Mucosa of rectum (tissue), 2 donors: ENCODE data around the gene CCNG2.
A peak's percentile ranks its signal among the peaks of the same experiment; 100 is the strongest.

Experiments
- H3K27ac ChIP-seq, 2 donors: one replicate each; pipeline ENCODE4 v1.7.0; 2013; ENCODE audit warnings: inconsistent platforms in 2 of 2, low read depth in 2 of 2, low read length in 2 of 2
- H3K27me3 ChIP-seq, 2 donors: one replicate each; pipeline ENCODE4 v1.7.0; 2013; ENCODE audit warnings: low read length in 2 of 2; ENCODE audit not compliant: control insufficient read depth in 2 of 2, insufficient read depth in 2 of 2
- H3K36me3 ChIP-seq, 2 donors: one replicate each; pipeline ENCODE4 v1.7.0; 2013; ENCODE audit warnings: low read length in 2 of 2; ENCODE audit not compliant: control insufficient read depth in 2 of 2, insufficient read depth in 2 of 2
- H3K4me1 ChIP-seq, 2 donors: one replicate each; pipeline ENCODE4 v1.7.0; 2013; ENCODE audit warnings: low read length in 2 of 2, mild to moderate bottlenecking in 1 of 2; ENCODE audit not compliant: control insufficient read depth in 2 of 2, insufficient read depth in 2 of 2
- H3K4me3 ChIP-seq, 2 donors: one replicate each; pipeline ENCODE4 v1.7.0; 2013; ENCODE audit warnings: low read length in 2 of 2
- H3K9ac ChIP-seq, 2 donors: one replicate each; pipeline ENCODE4 v1.7.0; 2013; ENCODE audit warnings: low read length in 2 of 2, low read depth in 1 of 2, mild to moderate bottlenecking in 1 of 2
- H3K9me3 ChIP-seq, 2 donors: one replicate each; pipeline ENCODE4 v1.7.0; 2013; ENCODE audit warnings: low read length in 2 of 2; ENCODE audit not compliant: control insufficient read depth in 2 of 2
- donor health status: healthy.
- donor health status: Normal muscosa, but diverticular disease.

Gene CCNG2

DNA sequence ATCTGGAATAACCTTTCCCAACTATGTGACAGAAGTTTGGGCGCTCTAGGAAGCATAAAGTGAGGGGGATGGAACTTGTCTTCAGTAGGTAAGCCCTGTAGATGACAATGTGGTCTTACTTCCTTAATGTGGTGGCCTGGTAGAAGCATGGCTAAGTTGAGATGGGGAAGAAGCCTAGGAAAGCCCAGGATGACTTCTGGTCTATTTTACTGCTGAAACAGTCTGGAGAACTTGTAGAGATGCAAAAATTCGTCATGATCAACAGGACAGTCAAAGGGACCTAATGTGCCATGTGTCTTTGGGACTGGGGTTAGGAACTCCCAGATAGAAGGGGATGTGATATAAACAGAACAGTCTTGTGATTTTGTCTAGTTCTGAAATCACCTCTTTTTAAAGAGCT is 40.8 kb downstream of the CCNG2 start:
- no peaks in the 10 kb centered on the region for H3K27me3 ChIP-seq
- no peak overlapping the region for H3K27ac ChIP-seq
- no peaks in the 10 kb centered on the region for H3K36me3 ChIP-seq
- no peak overlapping the region for H3K4me3 ChIP-seq
- H3K9me3 ChIP-seq: no peaks in the 10 kb centered on the region
- peaks cover under 1 to 2% of the 10 kb centered on the region in 2 donors for H3K4me1 ChIP-seq
- no peak overlapping the region for H3K9ac ChIP-seq

- Histone ChIP-seq H3K4me3 (no peak overlapping the region), H3K9ac (no peak overlapping the region), H3K27ac (no peak overlapping the region), H3K27me3 (no peaks in the 10 kb centered on the region), H3K36me3 (no peaks in the 10 kb centered on the region), H3K4me1 (peaks cover 3% of the 10 kb centered on the region in 2 donors), H3K9me3 (no peaks in the 10 kb centered on the region)
Measured at GRCh38 chr4:77199276-77199675, 42.3 kb downstream of the CCNG2 start.

- Histone ChIP-seq H3K9me3 (no peaks in the 10 kb centered on the region), H3K36me3 (no peaks in the 10 kb centered on the region), H3K4me1 (peaks cover 3% of the 10 kb centered on the region in 2 donors), H3K4me3 (no peak overlapping the region), H3K27me3 (no peaks in the 10 kb centered on the region), H3K9ac (no peak overlapping the region), H3K27ac (no peak overlapping the region)
Measured at GRCh38 chr4:77199701-77200100, 42.7 kb downstream of the CCNG2 start.

GRCh38 chr4:77201343-77201742 is 44.3 kb downstream of the CCNG2 start:
- no peaks in the 10 kb centered on the region for H3K9me3 ChIP-seq
- no peaks in the 10 kb centered on the region for H3K27me3 ChIP-seq
- H3K4me3 ChIP-seq: no peak overlapping the region
- H3K36me3 ChIP-seq: no peaks in the 10 kb centered on the region
- no peak overlapping the region for H3K27ac ChIP-seq
- H3K4me1 ChIP-seq: peaks cover 3% of the 10 kb centered on the region in 2 donors
- H3K9ac ChIP-seq: no peak overlapping the region

DNA sequence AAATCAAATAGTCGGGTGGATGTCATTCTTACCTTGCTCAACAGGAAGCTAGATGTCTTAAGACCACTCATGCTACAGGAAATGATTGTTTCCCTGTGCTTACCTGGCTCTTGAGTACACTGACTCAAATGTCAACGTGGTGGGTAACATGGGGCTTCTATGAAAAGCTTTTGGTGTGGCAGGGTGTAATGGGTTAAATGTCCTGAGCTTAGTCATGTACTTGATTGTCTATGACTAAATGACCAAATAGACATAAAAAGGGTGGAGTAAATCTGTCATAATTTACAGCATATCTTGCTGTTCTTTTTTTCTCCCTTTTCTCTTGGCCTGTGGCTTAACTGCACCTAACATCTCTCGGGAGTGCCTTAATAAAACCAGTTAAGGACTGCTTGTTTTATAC is 44.9 kb downstream of the CCNG2 start:
- no peaks in the 10 kb centered on the region for H3K9me3 ChIP-seq
- no peaks in the 10 kb centered on the region for H3K36me3 ChIP-seq
- no peak overlapping the region for H3K4me3 ChIP-seq
- H3K9ac ChIP-seq: no peak overlapping the region
- H3K4me1 ChIP-seq: peaks cover 3% of the 10 kb centered on the region in 2 donors
- no peak overlapping the region for H3K27ac ChIP-seq
- no peaks in the 10 kb centered on the region for H3K27me3 ChIP-seq

GRCh38 chr4:77202491-77202890 is 45.5 kb downstream of the CCNG2 start:
- H3K27ac ChIP-seq: peak overlapping the region in 1 of 2 donors; percentile 15
- H3K9me3 ChIP-seq: no peaks in the 10 kb centered on the region
- H3K9ac ChIP-seq: no peak overlapping the region
- H3K36me3 ChIP-seq: no peaks in the 10 kb centered on the region
- H3K27me3 ChIP-seq: no peaks in the 10 kb centered on the region
- peaks cover 3% of the 10 kb centered on the region in 2 donors for H3K4me1 ChIP-seq
- no peak overlapping the region for H3K4me3 ChIP-seq

GRCh38 chr4:77203380-77204197 is 46.6 kb downstream of the CCNG2 start:
- Histone ChIP-seq H3K4me3 (no peak overlapping the region), H3K9ac (no peak overlapping the region), H3K36me3 (no peaks in the 10 kb centered on the region), H3K9me3 (no peaks in the 10 kb centered on the region), H3K4me1 (peaks cover 3% of the 10 kb centered on the region in 2 donors), H3K27me3 (peaks cover 0 to 4% of the 10 kb centered on the region in 2 donors), H3K27ac (no peak overlapping the region)

- Histone ChIP-seq H3K27ac (no peak overlapping the region), H3K9me3 (no peaks in the 10 kb centered on the region), H3K36me3 (no peaks in the 10 kb centered on the region), H3K9ac (no peak overlapping the region), H3K4me3 (no peak overlapping the region), H3K4me1 (peaks cover 3% of the 10 kb centered on the region in 2 donors), H3K27me3 (peaks cover 0 to 4% of the 10 kb centered on the region in 2 donors)
Measured at GRCh38 chr4:77204621-77205020, 47.6 kb downstream of the CCNG2 start.

- no peaks in the 10 kb centered on the region for H3K9me3 ChIP-seq
- no peak overlapping the region for H3K9ac ChIP-seq
- no peaks in the 10 kb centered on the region for H3K36me3 ChIP-seq
- H3K4me1 ChIP-seq: no peaks in the 10 kb centered on the region
- no peak overlapping the region for H3K27ac ChIP-seq
- peaks cover 0 to 4% of the 10 kb centered on the region in 2 donors for H3K27me3 ChIP-seq
- no peak overlapping the region for H3K4me3 ChIP-seq
Measured at GRCh38 chr4:77209012-77209411, 52.0 kb downstream of the CCNG2 start.

DNA sequence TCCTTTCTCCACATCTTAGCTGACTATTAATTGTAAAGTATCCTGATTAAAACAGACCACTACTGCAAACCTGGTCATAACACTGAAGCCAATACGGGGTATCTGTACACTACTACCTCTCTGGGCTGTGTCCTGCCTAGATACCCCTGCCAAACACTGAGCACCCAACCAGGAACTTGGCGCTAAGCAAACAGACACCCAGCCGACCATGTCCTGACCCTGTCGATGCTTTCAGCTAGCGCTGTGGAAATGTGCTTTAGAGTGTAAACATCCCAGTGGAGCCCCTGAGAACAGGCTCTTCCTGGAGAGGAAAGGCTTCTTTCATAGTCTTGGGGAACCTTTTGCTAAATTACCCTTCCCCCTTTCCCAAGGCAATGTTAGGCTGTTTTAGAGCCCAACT is 52.9 kb downstream of the CCNG2 start:
- no peak overlapping the region for H3K4me3 ChIP-seq
- H3K27me3 ChIP-seq: peaks cover 0 to 4% of the 10 kb centered on the region in 2 donors
- no peaks in the 10 kb centered on the region for H3K9me3 ChIP-seq

More for the DNA sequence above, 52.9 kb downstream of the CCNG2 start:
- Histone ChIP-seq H3K9ac (no peak overlapping the region), H3K4me1 (no peaks in the 10 kb centered on the region), H3K27ac (no peak overlapping the region), H3K36me3 (no peaks in the 10 kb centered on the region)
